GM21717 (cell line): ENCODE data around the gene CDIP1.

ENCODE experiments used
- ATAC-seq: cut with Tn5 transposase; IDR thresholded peaks from one replicate; pipeline ENCODE4 v1.9.1; 2021; ENCODE audit warnings: mild to moderate bottlenecking, moderate library complexity; ENCODE audit not compliant: unreplicated experiment

CDIP1 gene

GRCh38 chr16:4494746-4495490, 43.7 kb downstream of the CDIP1 start:
- no peak for ATAC-seq

- ATAC-seq: no peak
Measured at GRCh38 chr16:4491898-4492297, 46.7 kb downstream of the CDIP1 start.

- no peak for ATAC-seq
Measured at GRCh38 chr16:4489030-4489429, 49.5 kb downstream of the CDIP1 start.

GRCh38 chr16:4488499-4488967, 50.0 kb downstream of the CDIP1 start:
- no peak for ATAC-seq

GRCh38 chr16:4487955-4488498, 50.5 kb downstream of the CDIP1 start:
- no peak for ATAC-seq

- no peak for ATAC-seq
Measured at GRCh38 chr16:4486126-4486893, 52.3 kb downstream of the CDIP1 start.

GRCh38 chr16:4481963-4482362, 56.6 kb downstream of the CDIP1 start:
- ATAC-seq: no peak

GRCh38 chr16:4481526-4481925, 57.0 kb downstream of the CDIP1 start:
- ATAC-seq: no peak

GRCh38 chr16:4477966-4478365, 60.6 kb downstream of the CDIP1 start:
- no peak for ATAC-seq

- peak; percentile 73 for ATAC-seq
Measured at GRCh38 chr16:4475880-4476788, 62.4 kb downstream of the CDIP1 start, which contains the start of gene HMOX2. Gene HMOX2, plus strand, starts transcription at chr16:4476398. Its CDS starts 29,127 bp downstream, at chr16:4505525.

- ATAC-seq: peak; percentile 46
Measured at GRCh38 chr16:4474192-4474961, 64.2 kb downstream of the CDIP1 start, which contains the start of gene NMRAL1. Gene NMRAL1, minus strand, starts transcription at chr16:4474625. Its CDS starts 493 bp downstream, at chr16:4474132.

- no peak for ATAC-seq
Measured at GRCh38 chr16:4472880-4473279, 65.7 kb downstream of the CDIP1 start.

- ATAC-seq: no peak
Measured at GRCh38 chr16:4471869-4472268, 66.7 kb downstream of the CDIP1 start.

GRCh38 chr16:4468972-4469371, 69.6 kb downstream of the CDIP1 start:
- ATAC-seq: no peak

GRCh38 chr16:4467916-4468315, 70.7 kb downstream of the CDIP1 start:
- ATAC-seq: no peak

GRCh38 chr16:4465977-4466779, 72.4 kb downstream of the CDIP1 start:
- no peak for ATAC-seq

GRCh38 chr16:4463522-4464163, 74.9 kb downstream of the CDIP1 start:
- no peak for ATAC-seq

- ATAC-seq: no peak
Measured at GRCh38 chr16:4461250-4462085, 77.1 kb downstream of the CDIP1 start.
